GM19035 (cell line): ENCODE results near the gene CD82.

Source experiments
- ATAC-seq: cut with Tn5 transposase; IDR thresholded peaks from one replicate; pipeline ENCODE4 v1.9.1; 2021; ENCODE audit not compliant: unreplicated experiment

Gene CD82

GRCh38 chr11:44574610-44575287 lies 9.3 kb downstream of the CD82 start:
- ATAC-seq: peak; percentile 43

GRCh38 chr11:44575288-44575672 lies 9.8 kb downstream of the CD82 start:
- peak; percentile 5 for ATAC-seq

GRCh38 chr11:44575962-44576361 lies 10.5 kb downstream of the CD82 start:
- ATAC-seq: no peak

- ATAC-seq: no peak
These were observed 11.2 kb downstream of the CD82 start for GRCh38 chr11:44576656-44577055.

GRCh38 chr11:44577231-44577830 lies 11.9 kb downstream of the CD82 start:
- no peak for ATAC-seq

GRCh38 chr11:44578279-44578678 lies 12.8 kb downstream of the CD82 start:
- ATAC-seq: no peak

- no peak for ATAC-seq
These were observed 13.9 kb downstream of the CD82 start for GRCh38 chr11:44579302-44579761.

GRCh38 chr11:44580701-44581100 lies 15.2 kb downstream of the CD82 start:
- no peak for ATAC-seq

GRCh38 chr11:44581246-44581645 lies 15.8 kb downstream of the CD82 start:
- ATAC-seq: no peak

- no peak for ATAC-seq
These were observed 17.3 kb downstream of the CD82 start for GRCh38 chr11:44582641-44583352.

GRCh38 chr11:44583353-44583669 lies 17.8 kb downstream of the CD82 start:
- ATAC-seq: no peak

- no peak for ATAC-seq
These were observed 20.0 kb downstream of the CD82 start for GRCh38 chr11:44585421-44585820.

GRCh38 chr11:44589301-44589700 lies 23.8 kb downstream of the CD82 start:
- ATAC-seq: no peak

- no peak for ATAC-seq
These were observed 25.3 kb downstream of the CD82 start for GRCh38 chr11:44590769-44591168.

- no peak for ATAC-seq
These were observed 26.1 kb downstream of the CD82 start for GRCh38 chr11:44591557-44591956.

GRCh38 chr11:44592125-44592940 lies 26.9 kb downstream of the CD82 start:
- ATAC-seq: no peak

- ATAC-seq: no peak
These were observed 27.8 kb downstream of the CD82 start for GRCh38 chr11:44593251-44593650.

- ATAC-seq: no peak
These were observed 29.5 kb downstream of the CD82 start for GRCh38 chr11:44595006-44595405.

- ATAC-seq: no peak
These were observed 30.5 kb downstream of the CD82 start for GRCh38 chr11:44595964-44596381.

GRCh38 chr11:44596525-44597276 lies 31.2 kb downstream of the CD82 start:
- peak; percentile 48 for ATAC-seq
